Retinal pigment epithelial cell (primary cell): ENCODE measurements around the gene PPP2R3B.

Experiments used
- DNase-seq: peaks from one replicate; pipeline ENCODE4 v3.0.0-alpha.2; 2010; ENCODE audit warnings: low read depth
- H3K4me3 ChIP-seq: 2 replicates; pipeline ENCODE4 v1.5.1; 2011; ENCODE audit warnings: mild to moderate bottlenecking, low read length, control low read depth, moderate library complexity
- CTCF ChIP-seq: conservative IDR thresholded peaks from 2 replicates; pipeline ENCODE4 v1.5.1; 2011; ENCODE audit warnings: low read depth, low read length, control low read depth, inconsistent platforms

PPP2R3B gene

GRCh38 chrX:338836-339400 is 47.8 kb downstream of the PPP2R3B start:
- no peak overlapping the region for H3K4me3 ChIP-seq
- DNase-seq = no peak
- no peak for TF ChIP-seq CTCF

- no peak overlapping the region for H3K4me3 ChIP-seq
- no peak for DNase-seq
- TF ChIP-seq CTCF = no peak
Measured at GRCh38 chrX:338281-338835, 48.3 kb downstream of the PPP2R3B start.

- no peak for DNase-seq
- no peak overlapping the region for H3K4me3 ChIP-seq
- no peak for TF ChIP-seq CTCF
Measured at GRCh38 chrX:337331-337831, 49.3 kb downstream of the PPP2R3B start.

- DNase-seq = no peak
- no peak overlapping the region for H3K4me3 ChIP-seq
- TF ChIP-seq CTCF = no peak
Measured at GRCh38 chrX:336227-336626, 50.5 kb downstream of the PPP2R3B start.

- TF ChIP-seq CTCF = no peak
- H3K4me3 ChIP-seq = no peak overlapping the region
- no peak for DNase-seq
Measured at GRCh38 chrX:335758-336155, 51.0 kb downstream of the PPP2R3B start.

- no peak overlapping the region for H3K4me3 ChIP-seq
- no peak for TF ChIP-seq CTCF
- DNase-seq = no peak
Measured at GRCh38 chrX:334971-335757, 51.5 kb downstream of the PPP2R3B start.
